Activated naive CD4-positive, alpha-beta T cell treated with Interleukin-2 at 50 U/mL for 16 hours (primary cell): ENCODE measurements around the gene UNC5CL.

Source experiments
- DNase-seq: peaks from one replicate; pipeline ENCODE4 v3.0.0-alpha.2; 2020

Gene UNC5CL

GRCh38 chr6:41039060-41039998, at the start of gene UNC5CL:
Gene UNC5CL, minus strand, starts transcription at chr6:41039221. Its CDS starts 4,147 bp downstream, at chr6:41035074.
- peak; percentile 56 for DNase-seq

GRCh38 chr6:41088451-41088850, 49.4 kb upstream of the UNC5CL start:
- no peak for DNase-seq

- DNase-seq, result no peak
Measured at GRCh38 chr6:41085182-41085581, 46.2 kb upstream of the UNC5CL start.

- DNase-seq, result no peak
Measured at GRCh38 chr6:41083072-41083471, 44.1 kb upstream of the UNC5CL start.

- DNase-seq, result no peak
Measured at GRCh38 chr6:41080621-41081020, 41.6 kb upstream of the UNC5CL start.

GRCh38 chr6:41079080-41079479, 40.1 kb upstream of the UNC5CL start:
- no peak for DNase-seq

- DNase-seq, result no peak
Measured at GRCh38 chr6:41078101-41078500, 39.1 kb upstream of the UNC5CL start.

GRCh38 chr6:41077536-41077935, 38.5 kb upstream of the UNC5CL start:
- no peak for DNase-seq

GRCh38 chr6:41075651-41076626, 36.9 kb upstream of the UNC5CL start:
- DNase-seq, result no peak

- DNase-seq, result no peak
Measured at GRCh38 chr6:41074692-41075436, 35.8 kb upstream of the UNC5CL start.

- DNase-seq, result no peak
Measured at GRCh38 chr6:41073968-41074691, 35.1 kb upstream of the UNC5CL start.

- DNase-seq, result peak; percentile 82
Measured at GRCh38 chr6:41073203-41073967, 34.4 kb upstream of the UNC5CL start.

- DNase-seq, result no peak
Measured at GRCh38 chr6:41072836-41073202, 33.8 kb upstream of the UNC5CL start, which contains the start of gene NFYA. Gene NFYA, plus strand, starts transcription at chr6:41072974. Its CDS starts 6,116 bp downstream, at chr6:41079090.

GRCh38 chr6:41071923-41072835, 33.2 kb upstream of the UNC5CL start, which contains the start of gene OARD1:
Gene OARD1, minus strand, starts transcription at chr6:41072356. Its CDS starts 722 bp downstream, at chr6:41071634.
- DNase-seq, result peak; percentile 100

- no peak for DNase-seq
Measured at GRCh38 chr6:41071501-41071922, 32.5 kb upstream of the UNC5CL start.

- peak; percentile 63 for DNase-seq
Measured at GRCh38 chr6:41066867-41067304, 27.9 kb upstream of the UNC5CL start.

GRCh38 chr6:41065550-41066026, 26.6 kb upstream of the UNC5CL start:
- DNase-seq, result no peak

GRCh38 chr6:41064841-41065240, 25.8 kb upstream of the UNC5CL start:
- DNase-seq, result no peak

- DNase-seq, result no peak
Measured at GRCh38 chr6:41063884-41064285, 24.9 kb upstream of the UNC5CL start.

GRCh38 chr6:41062056-41062455, 23.0 kb upstream of the UNC5CL start:
- no peak for DNase-seq
